Myocyte (in vitro differentiated cells): ENCODE measurements around the gene SLC24A3. TPM values are rescaled to one million over a fixed set of nuclear protein-coding genes. Genes with fewer than 3 reads are reported as not detected.

ENCODE experiments used
- DNase-seq: peaks from one replicate; pipeline ENCODE4 v3.0.0-alpha.2; 2012; ENCODE audit warnings: low read depth
- total RNA-seq: library from RNA; depleted of rRNA; stranded (reverse); fragments of >200 nt; gene quantifications from 2 replicates; pipeline ENCODE4 v1.2.3, GENCODE V29; 2014

The SLC24A3 gene
- total RNA-seq, 1 donor from 2014 or later: 0.03 TPM

- DNase-seq: peak; percentile 64
These were observed 371.2 kb downstream of the SLC24A3 start for GRCh38 chr20:19583532-19584175.

- DNase-seq: no peak
These were observed 375.8 kb downstream of the SLC24A3 start for GRCh38 chr20:19588241-19588640.

GRCh38 chr20:19588732-19589131 is 376.3 kb downstream of the SLC24A3 start:
- DNase-seq: peak; percentile 28

- DNase-seq: no peak
These were observed 377.4 kb downstream of the SLC24A3 start for GRCh38 chr20:19589787-19590362.

GRCh38 chr20:19590382-19590781 is 377.9 kb downstream of the SLC24A3 start:
- DNase-seq: peak; percentile 55

- DNase-seq: no peak
These were observed 381.3 kb downstream of the SLC24A3 start for GRCh38 chr20:19593762-19594161.

GRCh38 chr20:19594896-19595295 is 382.5 kb downstream of the SLC24A3 start:
- DNase-seq: no peak

- DNase-seq: no peak
These were observed 385.8 kb downstream of the SLC24A3 start for GRCh38 chr20:19598117-19598850.

GRCh38 chr20:19599200-19599599 is 386.8 kb downstream of the SLC24A3 start:
- no peak for DNase-seq

- DNase-seq: no peak
These were observed 387.6 kb downstream of the SLC24A3 start for GRCh38 chr20:19600042-19600441.

- peak; percentile 72 for DNase-seq
These were observed 388.8 kb downstream of the SLC24A3 start for GRCh38 chr20:19601126-19601810.

- DNase-seq: peak; percentile 91
These were observed 390.4 kb downstream of the SLC24A3 start for GRCh38 chr20:19602675-19603375.

- DNase-seq: peak; percentile 89
These were observed 390.9 kb downstream of the SLC24A3 start for GRCh38 chr20:19603376-19603750.

GRCh38 chr20:19605786-19606485 is 393.5 kb downstream of the SLC24A3 start:
- no peak for DNase-seq

- no peak for DNase-seq
These were observed 397.3 kb downstream of the SLC24A3 start for GRCh38 chr20:19609642-19610223.

- DNase-seq: no peak
These were observed 403.2 kb downstream of the SLC24A3 start for GRCh38 chr20:19615629-19616028.

GRCh38 chr20:19616081-19616480 is 403.6 kb downstream of the SLC24A3 start:
- no peak for DNase-seq

GRCh38 chr20:19616620-19617019 is 404.2 kb downstream of the SLC24A3 start:
- DNase-seq: peak; percentile 32

- DNase-seq: peak; percentile 43
These were observed 404.8 kb downstream of the SLC24A3 start for GRCh38 chr20:19617256-19617655.

- peak; percentile 69 for DNase-seq
These were observed 406.3 kb downstream of the SLC24A3 start for GRCh38 chr20:19618711-19619110.
